ENCODE results near the gene MAN2B1. TPM values are rescaled to one million over a fixed set of nuclear protein-coding genes. Genes with fewer than 3 reads are reported as not detected.
A peak's percentile ranks its signal among the peaks of the same experiment; 100 is the strongest.

The MAN2B1 gene
- total and polyA plus RNA-seq, 2 of the 13 experiments (the other 11 are each of a cell fraction or from before 2014, with no cell fraction given) = 23.6 to 23.8 TPM

DNA sequence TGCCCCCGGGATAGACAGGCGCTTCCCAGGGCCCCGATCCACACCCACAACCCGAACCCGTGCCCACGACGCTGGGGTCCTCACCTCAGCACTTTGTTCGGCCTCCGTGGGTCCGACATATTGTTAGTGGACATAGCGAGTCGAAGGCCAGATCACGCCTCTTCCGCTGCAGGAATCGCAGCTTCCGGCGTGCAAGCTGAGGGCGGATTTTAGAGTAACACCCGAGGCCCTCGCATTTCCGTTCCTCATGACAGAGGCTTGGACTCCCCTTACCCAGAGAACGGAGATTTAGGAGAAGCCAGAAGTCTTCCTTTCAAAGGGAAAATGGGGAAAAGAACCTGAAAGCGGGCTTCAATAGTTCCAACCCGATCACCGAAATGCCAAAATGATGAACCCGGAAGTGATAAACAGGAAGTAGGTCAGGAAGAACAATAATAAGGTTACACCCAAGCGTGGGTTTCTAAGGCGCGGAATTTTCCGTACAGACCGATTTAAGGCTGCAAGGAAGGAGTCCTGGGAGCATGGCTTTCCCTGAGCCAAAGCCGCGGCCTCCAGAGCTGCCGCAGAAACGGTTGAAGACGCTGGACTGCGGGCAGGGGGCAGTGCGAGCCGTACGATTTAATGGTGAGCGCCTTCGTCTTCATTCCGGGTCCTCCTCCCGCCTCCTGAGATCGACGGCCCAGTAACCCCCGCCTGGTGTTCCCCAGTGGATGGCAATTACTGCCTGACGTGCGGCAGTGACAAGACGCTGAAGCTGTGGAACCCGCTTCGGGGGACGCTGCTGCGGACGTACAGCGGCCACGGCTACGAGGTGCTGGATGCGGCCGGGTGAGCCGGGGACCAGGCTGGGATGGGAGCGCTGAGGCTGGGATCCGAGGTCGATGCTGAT lies 3.0 kb upstream of the MAN2B1 start (continued):
- TF ChIP-seq, protein P1, sequence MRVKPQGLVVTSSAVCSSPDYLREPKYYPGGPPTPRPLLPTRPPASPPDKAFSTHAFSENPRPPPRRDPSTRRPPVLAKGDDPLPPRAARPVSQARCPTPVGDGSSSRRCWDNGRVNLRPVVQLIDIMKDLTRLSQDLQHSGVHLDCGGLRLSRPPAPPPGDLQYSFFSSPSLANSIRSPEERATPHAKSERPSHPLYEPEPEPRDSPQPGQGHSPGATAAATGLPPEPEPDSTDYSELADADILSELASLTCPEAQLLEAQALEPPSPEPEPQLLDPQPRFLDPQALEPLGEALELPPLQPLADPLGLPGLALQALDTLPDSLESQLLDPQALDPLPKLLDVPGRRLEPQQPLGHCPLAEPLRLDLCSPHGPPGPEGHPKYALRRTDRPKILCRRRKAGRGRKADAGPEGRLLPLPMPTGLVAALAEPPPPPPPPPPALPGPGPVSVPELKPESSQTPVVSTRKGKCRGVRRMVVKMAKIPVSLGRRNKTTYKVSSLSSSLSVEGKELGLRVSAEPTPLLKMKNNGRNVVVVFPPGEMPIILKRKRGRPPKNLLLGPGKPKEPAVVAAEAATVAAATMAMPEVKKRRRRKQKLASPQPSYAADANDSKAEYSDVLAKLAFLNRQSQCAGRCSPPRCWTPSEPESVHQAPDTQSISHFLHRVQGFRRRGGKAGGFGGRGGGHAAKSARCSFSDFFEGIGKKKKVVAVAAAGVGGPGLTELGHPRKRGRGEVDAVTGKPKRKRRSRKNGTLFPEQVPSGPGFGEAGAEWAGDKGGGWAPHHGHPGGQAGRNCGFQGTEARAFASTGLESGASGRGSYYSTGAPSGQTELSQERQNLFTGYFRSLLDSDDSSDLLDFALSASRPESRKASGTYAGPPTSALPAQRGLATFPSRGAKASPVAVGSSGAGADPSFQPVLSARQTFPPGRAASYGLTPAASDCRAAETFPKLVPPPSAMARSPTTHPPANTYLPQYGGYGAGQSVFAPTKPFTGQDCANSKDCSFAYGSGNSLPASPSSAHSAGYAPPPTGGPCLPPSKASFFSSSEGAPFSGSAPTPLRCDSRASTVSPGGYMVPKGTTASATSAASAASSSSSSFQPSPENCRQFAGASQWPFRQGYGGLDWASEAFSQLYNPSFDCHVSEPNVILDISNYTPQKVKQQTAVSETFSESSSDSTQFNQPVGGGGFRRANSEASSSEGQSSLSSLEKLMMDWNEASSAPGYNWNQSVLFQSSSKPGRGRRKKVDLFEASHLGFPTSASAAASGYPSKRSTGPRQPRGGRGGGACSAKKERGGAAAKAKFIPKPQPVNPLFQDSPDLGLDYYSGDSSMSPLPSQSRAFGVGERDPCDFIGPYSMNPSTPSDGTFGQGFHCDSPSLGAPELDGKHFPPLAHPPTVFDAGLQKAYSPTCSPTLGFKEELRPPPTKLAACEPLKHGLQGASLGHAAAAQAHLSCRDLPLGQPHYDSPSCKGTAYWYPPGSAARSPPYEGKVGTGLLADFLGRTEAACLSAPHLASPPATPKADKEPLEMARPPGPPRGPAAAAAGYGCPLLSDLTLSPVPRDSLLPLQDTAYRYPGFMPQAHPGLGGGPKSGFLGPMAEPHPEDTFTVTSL (CRISPR knock-in tag; IDR thresholded peaks at IDR 0.05; ENCODE audit: borderline replicate concordance) = no peak
- TF ChIP-seq ZNF788 (CRISPR knock-in tag; IDR thresholded peaks at IDR 0.05; ENCODE audit: borderline replicate concordance) (peak; percentile 60; the same call in 1 of the 2 replicates), MED8 (CRISPR knock-in tag; IDR thresholded peaks at IDR 0.05; ENCODE audit: insufficient replicate concordance) (peak; percentile 45), ZNF256 (CRISPR knock-in tag; conservative IDR thresholded peaks at IDR 0.05) (0 out of 2 replicates have a peak, but pooled peaks have one; percentile 60), ZNF274 (CRISPR knock-in tag; IDR thresholded peaks at IDR 0.05) (no peak; the same call in 1 of the 2 replicates), PRMT3 (CRISPR knock-in tag; IDR thresholded peaks at IDR 0.05; ENCODE audit: borderline replicate concordance, low read depth) (no peak), ZNF710 (CRISPR knock-in tag; IDR thresholded peaks at IDR 0.05; ENCODE audit: borderline replicate concordance) (peak; percentile 32; the same call in 1 of the 2 replicates), RARA (CRISPR knock-in tag; IDR thresholded peaks at IDR 0.05) (no peak), YEATS4 (CRISPR knock-in tag; IDR thresholded peaks at IDR 0.05; ENCODE audit: borderline replicate concordance) (peak; percentile 74; the same call in 1 of the 2 replicates), ZNF597 (CRISPR knock-in tag; IDR thresholded peaks at IDR 0.05) (no peak)
- TF ChIP-seq, protein P2, sequence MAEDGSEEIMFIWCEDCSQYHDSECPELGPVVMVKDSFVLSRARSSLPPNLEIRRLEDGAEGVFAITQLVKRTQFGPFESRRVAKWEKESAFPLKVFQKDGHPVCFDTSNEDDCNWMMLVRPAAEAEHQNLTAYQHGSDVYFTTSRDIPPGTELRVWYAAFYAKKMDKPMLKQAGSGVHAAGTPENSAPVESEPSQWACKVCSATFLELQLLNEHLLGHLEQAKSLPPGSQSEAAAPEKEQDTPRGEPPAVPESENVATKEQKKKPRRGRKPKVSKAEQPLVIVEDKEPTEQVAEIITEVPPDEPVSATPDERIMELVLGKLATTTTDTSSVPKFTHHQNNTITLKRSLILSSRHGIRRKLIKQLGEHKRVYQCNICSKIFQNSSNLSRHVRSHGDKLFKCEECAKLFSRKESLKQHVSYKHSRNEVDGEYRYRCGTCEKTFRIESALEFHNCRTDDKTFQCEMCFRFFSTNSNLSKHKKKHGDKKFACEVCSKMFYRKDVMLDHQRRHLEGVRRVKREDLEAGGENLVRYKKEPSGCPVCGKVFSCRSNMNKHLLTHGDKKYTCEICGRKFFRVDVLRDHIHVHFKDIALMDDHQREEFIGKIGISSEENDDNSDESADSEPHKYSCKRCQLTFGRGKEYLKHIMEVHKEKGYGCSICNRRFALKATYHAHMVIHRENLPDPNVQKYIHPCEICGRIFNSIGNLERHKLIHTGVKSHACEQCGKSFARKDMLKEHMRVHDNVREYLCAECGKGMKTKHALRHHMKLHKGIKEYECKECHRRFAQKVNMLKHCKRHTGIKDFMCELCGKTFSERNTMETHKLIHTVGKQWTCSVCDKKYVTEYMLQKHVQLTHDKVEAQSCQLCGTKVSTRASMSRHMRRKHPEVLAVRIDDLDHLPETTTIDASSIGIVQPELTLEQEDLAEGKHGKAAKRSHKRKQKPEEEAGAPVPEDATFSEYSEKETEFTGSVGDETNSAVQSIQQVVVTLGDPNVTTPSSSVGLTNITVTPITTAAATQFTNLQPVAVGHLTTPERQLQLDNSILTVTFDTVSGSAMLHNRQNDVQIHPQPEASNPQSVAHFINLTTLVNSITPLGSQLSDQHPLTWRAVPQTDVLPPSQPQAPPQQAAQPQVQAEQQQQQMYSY (CRISPR knock-in tag; IDR thresholded peaks at IDR 0.05) = no peak
- TF ChIP-seq, protein P3, sequence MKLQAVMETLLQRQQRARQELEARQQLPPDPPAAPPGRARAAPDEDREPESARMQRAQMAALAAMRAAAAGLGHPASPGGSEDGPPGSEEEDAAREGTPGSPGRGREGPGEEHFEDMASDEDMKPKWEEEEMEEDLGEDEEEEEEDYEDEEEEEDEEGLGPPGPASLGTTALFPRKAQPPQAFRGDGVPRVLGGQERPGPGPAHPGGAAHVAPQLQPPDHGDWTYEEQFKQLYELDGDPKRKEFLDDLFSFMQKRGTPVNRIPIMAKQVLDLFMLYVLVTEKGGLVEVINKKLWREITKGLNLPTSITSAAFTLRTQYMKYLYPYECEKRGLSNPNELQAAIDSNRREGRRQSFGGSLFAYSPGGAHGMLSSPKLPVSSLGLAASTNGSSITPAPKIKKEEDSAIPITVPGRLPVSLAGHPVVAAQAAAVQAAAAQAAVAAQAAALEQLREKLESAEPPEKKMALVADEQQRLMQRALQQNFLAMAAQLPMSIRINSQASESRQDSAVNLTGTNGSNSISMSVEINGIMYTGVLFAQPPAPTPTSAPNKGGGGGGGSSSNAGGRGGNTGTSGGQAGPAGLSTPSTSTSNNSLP (IDR thresholded peaks at IDR 0.05; ENCODE audit: low read depth, low read length) = no peak

Measured in HepG2 (cell line).